ENCODE results near the gene CHAT.

CHAT gene

GRCh38 chr10:49612513-49613164 lies 1.2 kb upstream of the CHAT start:
- no peak for DNase-seq

GRCh38 chr10:49613165-49613881 lies 514 bp upstream of the CHAT start:
- no peak for DNase-seq

GRCh38 chr10:49614242-49615198 lies 683 bp downstream of the CHAT start:
- no peak for DNase-seq

- no peak for DNase-seq
Measured at GRCh38 chr10:49615213-49615612, 1.4 kb downstream of the CHAT start.

- DNase-seq = no peak
Measured at GRCh38 chr10:49615721-49616120, 1.9 kb downstream of the CHAT start.

- DNase-seq = no peak
Measured at GRCh38 chr10:49616421-49617101, 2.7 kb downstream of the CHAT start.

GRCh38 chr10:49617121-49618020 lies 3.5 kb downstream of the CHAT start:
- DNase-seq = no peak

- DNase-seq = no peak
Measured at GRCh38 chr10:49618821-49619220, 5.0 kb downstream of the CHAT start.

GRCh38 chr10:49619613-49620012 lies 5.8 kb downstream of the CHAT start:
- no peak for DNase-seq

- no peak for DNase-seq
Measured at GRCh38 chr10:49620286-49620810, 6.5 kb downstream of the CHAT start.

- DNase-seq = no peak
Measured at GRCh38 chr10:49620841-49621378, 7.1 kb downstream of the CHAT start.

GRCh38 chr10:49621561-49621960 lies 7.7 kb downstream of the CHAT start:
- DNase-seq = no peak

GRCh38 chr10:49622426-49623425 lies 8.9 kb downstream of the CHAT start:
- DNase-seq = no peak

- DNase-seq = no peak
Measured at GRCh38 chr10:49624629-49625028, 10.8 kb downstream of the CHAT start.

GRCh38 chr10:49625411-49625810 lies 11.6 kb downstream of the CHAT start:
- no peak for DNase-seq

GRCh38 chr10:49627038-49627437 lies 13.2 kb downstream of the CHAT start:
- no peak for DNase-seq

GRCh38 chr10:49627644-49628247 lies 13.9 kb downstream of the CHAT start:
- no peak for DNase-seq

GRCh38 chr10:49628599-49628998 lies 14.8 kb downstream of the CHAT start:
- no peak for DNase-seq

- DNase-seq = no peak
Measured at GRCh38 chr10:49629431-49629881, 15.6 kb downstream of the CHAT start.

Data from hematopoietic multipotent progenitor cell treated with erythropoietin and hydrocortisone succinate and interleukin-3 and kit ligand, for 8 days (in vitro differentiated cells).